Mucosa of descending colon (tissue), 3 donors: ENCODE data around the gene FZR1. TPM values are rescaled to one million over a fixed set of nuclear protein-coding genes. Genes with fewer than 3 reads are reported as not detected.

ENCODE experiments used
- ATAC-seq: fragments of 200-7000 bp; cut with Tn5 transposase; one replicate; pipeline ENCODE4 v1.9.1; 2020; ENCODE audit warnings: mild to moderate bottlenecking, moderate library complexity
- DNase-seq, 3 donors: peaks; one replicate each; pipeline ENCODE4 v3.0.0-alpha.2; 2020
- H3K36me3 ChIP-seq: fragments of 200-600 bp; one replicate; pipeline ENCODE4 v1.8.0; 2021; ENCODE audit warnings: low read depth, mild to moderate bottlenecking
- H3K4me1 ChIP-seq: fragments of 200-600 bp; one replicate; pipeline ENCODE4 v1.8.0; 2021; ENCODE audit warnings: low read depth, mild to moderate bottlenecking
- H3K4me3 ChIP-seq: fragments of 200-600 bp; one replicate; pipeline ENCODE4 v1.8.0; 2021; ENCODE audit warnings: mild to moderate bottlenecking
- H3K9me3 ChIP-seq: fragments of 200-600 bp; one replicate; pipeline ENCODE4 v1.8.0; 2021; ENCODE audit warnings: mild to moderate bottlenecking
- intact Hi-C, 2 donors: fragments of 100-400 bp; cut with DNase I in 1 of 2; cut with micrococcal nuclease in 1 of 2; formaldehyde crosslinking; loops; one replicate each; pipeline versions ENCODE4 v1.11.0 to v1.11.1; 2022; cut with DNase I, micrococcal nuclease
- total RNA-seq, 3 donors: library from RNA; stranded (reverse); fragmentation: NEBNext Ultra II Directional in 2 of 3; extraction: Animal tissue kit (Norgen Biotek cat#: 25700) in 2 of 3; gene quantifications; one replicate each; pipeline versions ENCODE4 v1.2.1 to v1.2.4, GENCODE V29; 2021 to 2023
- TF ChIP-seq, protein P1 (sequence below): fragments of 200-600 bp; IDR thresholded peaks from one replicate; pipeline ENCODE4 v1.8.0; 2022; ENCODE audit warnings: antibody characterized with exemption, mild to moderate bottlenecking
- donor health status: DM: no; HTN: no; CAD: no; lungs with moderate emphysema.
- donor health status: DM: no; HTN: no; CAD: no.
- donor health status: DM: no; HTN: yes; CAD: no.

FZR1 gene
- total RNA-seq, 3 donors from 2014 or later, result 35.9 to 59.6 (median 46.4) TPM

- no peaks in the 10 kb centered on the region for H3K9me3 ChIP-seq
- H3K36me3 ChIP-seq, result peaks cover 5% of the 10 kb centered on the region
- DNase-seq (peak in 1 of 3 donors; percentile 39), ATAC-seq (no peak)
- no peaks in the 10 kb centered on the region for H3K4me1 ChIP-seq
- intact Hi-C loops, result no loop called here
- TF ChIP-seq, protein P1, sequence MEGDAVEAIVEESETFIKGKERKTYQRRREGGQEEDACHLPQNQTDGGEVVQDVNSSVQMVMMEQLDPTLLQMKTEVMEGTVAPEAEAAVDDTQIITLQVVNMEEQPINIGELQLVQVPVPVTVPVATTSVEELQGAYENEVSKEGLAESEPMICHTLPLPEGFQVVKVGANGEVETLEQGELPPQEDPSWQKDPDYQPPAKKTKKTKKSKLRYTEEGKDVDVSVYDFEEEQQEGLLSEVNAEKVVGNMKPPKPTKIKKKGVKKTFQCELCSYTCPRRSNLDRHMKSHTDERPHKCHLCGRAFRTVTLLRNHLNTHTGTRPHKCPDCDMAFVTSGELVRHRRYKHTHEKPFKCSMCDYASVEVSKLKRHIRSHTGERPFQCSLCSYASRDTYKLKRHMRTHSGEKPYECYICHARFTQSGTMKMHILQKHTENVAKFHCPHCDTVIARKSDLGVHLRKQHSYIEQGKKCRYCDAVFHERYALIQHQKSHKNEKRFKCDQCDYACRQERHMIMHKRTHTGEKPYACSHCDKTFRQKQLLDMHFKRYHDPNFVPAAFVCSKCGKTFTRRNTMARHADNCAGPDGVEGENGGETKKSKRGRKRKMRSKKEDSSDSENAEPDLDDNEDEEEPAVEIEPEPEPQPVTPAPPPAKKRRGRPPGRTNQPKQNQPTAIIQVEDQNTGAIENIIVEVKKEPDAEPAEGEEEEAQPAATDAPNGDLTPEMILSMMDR, result no peak
- no peak overlapping the region for H3K4me3 ChIP-seq
Measured at GRCh38 chr19:3522421-3523360, 16.6 kb downstream of the FZR1 start.

DNA sequence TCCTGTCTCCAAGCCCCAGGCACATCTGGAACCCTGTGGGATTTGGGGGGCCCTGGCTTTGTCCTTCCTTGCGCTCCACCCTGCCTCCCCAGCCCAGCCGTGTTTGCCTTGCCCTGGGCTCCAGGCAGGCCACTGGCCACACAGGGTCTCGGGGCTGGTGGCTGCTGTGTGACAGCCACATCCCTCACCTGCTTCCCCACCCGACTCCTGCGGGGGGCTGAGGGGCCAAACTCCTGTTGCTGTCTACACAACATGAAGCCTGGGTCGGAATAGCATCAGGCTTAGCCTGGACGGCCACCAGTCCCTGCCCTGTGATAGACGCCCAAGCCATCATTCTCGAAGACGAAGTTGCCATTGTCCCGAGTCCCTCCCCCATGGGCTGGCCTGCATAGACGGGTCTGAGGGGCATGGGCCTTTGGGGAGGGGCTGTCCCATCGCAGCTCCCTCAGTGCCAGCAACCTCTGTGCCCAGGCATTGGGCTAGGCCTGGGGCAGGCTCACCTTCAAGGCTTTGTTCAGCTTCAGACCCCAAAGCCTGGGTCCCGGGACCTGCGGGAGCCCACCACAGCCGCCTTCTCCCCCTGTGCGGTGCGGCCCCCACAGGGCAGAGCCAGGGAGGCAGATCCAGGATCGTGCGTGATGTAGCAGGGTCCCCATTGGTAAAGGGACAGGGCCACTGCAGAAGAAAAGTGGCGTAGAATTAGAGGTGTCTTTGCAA, 17.4 kb downstream of the FZR1 start:
- H3K4me3 ChIP-seq, result no peak overlapping the region
- TF ChIP-seq, protein P1, result no peak
- ATAC-seq (no peak), DNase-seq (peak in 1 of 3 donors; percentile 29)
- no peaks in the 10 kb centered on the region for H3K9me3 ChIP-seq
- H3K4me1 ChIP-seq, result no peaks in the 10 kb centered on the region
- peaks cover 5% of the 10 kb centered on the region for H3K36me3 ChIP-seq
- intact Hi-C loops, result no loop called here

DNA sequence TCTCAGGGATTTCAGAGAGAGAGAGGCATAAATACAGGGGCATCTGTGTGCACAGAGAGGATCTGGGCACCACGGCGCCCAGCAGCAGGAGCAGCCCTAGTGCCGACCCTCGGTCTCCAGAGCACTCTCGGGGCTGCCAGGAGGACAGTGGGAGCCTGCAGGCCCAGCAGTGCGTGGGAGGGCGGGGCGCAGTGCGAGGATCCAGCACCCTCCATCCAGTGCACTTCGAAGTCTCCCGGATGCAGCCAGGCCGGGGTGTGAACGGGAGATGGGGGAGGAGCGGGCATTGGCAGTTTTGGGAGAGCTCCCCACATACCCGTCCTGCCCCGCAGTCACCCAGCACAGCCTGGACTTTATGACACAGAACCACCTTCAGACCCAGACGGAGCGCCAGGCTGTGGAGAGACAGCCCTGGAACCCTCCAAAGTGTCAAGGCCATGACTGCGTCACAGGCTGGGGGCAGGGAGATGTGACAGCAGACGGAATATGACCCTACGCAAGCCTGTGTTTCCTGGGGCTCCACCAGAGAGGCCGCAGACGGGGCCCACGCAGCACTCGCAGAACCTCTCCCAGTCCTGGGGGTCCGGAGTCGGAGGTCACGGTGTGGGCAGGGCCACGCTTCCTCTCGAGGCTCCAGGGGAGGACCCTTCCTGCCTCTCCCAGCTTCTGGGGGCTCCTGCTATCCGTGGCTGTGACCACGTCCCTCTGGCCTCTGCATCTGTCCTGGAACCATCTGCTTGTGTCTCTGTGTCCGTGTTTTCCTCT, 18.1 kb downstream of the FZR1 start:
- Histone ChIP-seq H3K4me3 (no peak overlapping the region), H3K36me3 (peaks cover 5% of the 10 kb centered on the region), H3K9me3 (no peaks in the 10 kb centered on the region), H3K4me1 (no peaks in the 10 kb centered on the region)
- ATAC-seq (no peak), DNase-seq (no peak)
- TF ChIP-seq, protein P1, result no peak
- intact Hi-C loops, result no loop called here

DNA sequence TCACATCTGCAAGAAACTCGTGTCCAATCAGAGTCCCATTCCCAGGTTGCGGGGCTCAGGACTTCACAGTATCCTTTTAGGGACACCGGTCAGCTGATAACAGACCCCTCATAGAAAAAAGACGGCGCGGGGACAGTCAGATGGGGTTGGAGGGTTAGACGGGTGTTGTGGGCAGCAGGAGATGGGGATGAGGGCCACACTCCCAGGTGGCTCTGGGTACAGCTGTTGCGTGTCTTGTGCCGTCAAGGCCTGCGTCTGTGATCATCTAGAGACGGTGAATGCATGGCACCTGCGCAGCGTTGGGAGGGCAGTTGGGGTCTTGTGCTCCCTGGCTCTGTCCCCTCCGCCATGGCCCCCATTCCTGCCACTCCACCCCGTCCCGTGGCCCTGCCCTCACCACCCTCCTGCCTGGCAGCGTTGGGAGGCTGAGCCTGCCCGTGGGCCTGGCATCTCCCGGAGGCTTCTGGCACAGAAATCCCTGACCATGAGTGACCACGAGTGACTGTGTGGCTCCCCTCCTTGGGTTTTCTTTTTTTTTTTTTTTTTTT, 18.9 kb downstream of the FZR1 start:
- Histone ChIP-seq H3K36me3 (peaks cover 5% of the 10 kb centered on the region), H3K4me1 (no peaks in the 10 kb centered on the region), H3K9me3 (no peaks in the 10 kb centered on the region), H3K4me3 (no peak overlapping the region)
- TF ChIP-seq, protein P1, result no peak
- ATAC-seq (no peak), DNase-seq (peak in 1 of 3 donors; percentile 47)
- intact Hi-C loops, result no loop called here
